ENCODE data around the gene UBE3A.

- TF ChIP-seq, protein P1, sequence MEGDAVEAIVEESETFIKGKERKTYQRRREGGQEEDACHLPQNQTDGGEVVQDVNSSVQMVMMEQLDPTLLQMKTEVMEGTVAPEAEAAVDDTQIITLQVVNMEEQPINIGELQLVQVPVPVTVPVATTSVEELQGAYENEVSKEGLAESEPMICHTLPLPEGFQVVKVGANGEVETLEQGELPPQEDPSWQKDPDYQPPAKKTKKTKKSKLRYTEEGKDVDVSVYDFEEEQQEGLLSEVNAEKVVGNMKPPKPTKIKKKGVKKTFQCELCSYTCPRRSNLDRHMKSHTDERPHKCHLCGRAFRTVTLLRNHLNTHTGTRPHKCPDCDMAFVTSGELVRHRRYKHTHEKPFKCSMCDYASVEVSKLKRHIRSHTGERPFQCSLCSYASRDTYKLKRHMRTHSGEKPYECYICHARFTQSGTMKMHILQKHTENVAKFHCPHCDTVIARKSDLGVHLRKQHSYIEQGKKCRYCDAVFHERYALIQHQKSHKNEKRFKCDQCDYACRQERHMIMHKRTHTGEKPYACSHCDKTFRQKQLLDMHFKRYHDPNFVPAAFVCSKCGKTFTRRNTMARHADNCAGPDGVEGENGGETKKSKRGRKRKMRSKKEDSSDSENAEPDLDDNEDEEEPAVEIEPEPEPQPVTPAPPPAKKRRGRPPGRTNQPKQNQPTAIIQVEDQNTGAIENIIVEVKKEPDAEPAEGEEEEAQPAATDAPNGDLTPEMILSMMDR (IDR thresholded peaks at IDR 0.05; ENCODE audit: insufficient read depth, low read length, poor library complexity, severe bottlenecking) = no peak
- TF ChIP-seq EZH2phosphoT487 (conservative IDR thresholded peaks at IDR 0.05; ENCODE audit: low read length) = no peak
These were observed 57.2 kb downstream of the UBE3A start for GRCh38 chr15:25381579-25381978.
